D721Med (cell line): ENCODE results near the gene CNIH1.
"Not testable (repeated sequence)": the region's sequence is repeated elsewhere in the genome, so short reads cannot be mapped to it uniquely, and the experiment has no call there.

ENCODE experiments used
- DNase-seq: peaks from one replicate; pipeline ENCODE4 v3.0.0; 2011; ENCODE audit warnings: low spot score; ENCODE audit not compliant: insufficient read length
- FAIRE-seq: peaks from 2 replicates; lab custom pipeline; 2011; peaks lifted over from hg19 to GRCh38; lab: Jason Lieb, UNC
- TF ChIP-seq, protein P1 (sequence below): IDR thresholded peaks from 2 replicates; pipeline ENCODE4 v1.5.1; 2012; ENCODE audit warnings: mild to moderate bottlenecking, control low read depth; ENCODE audit not compliant: insufficient read depth; ENCODE audit errors: missing control alignments

The CNIH1 gene

DNA sequence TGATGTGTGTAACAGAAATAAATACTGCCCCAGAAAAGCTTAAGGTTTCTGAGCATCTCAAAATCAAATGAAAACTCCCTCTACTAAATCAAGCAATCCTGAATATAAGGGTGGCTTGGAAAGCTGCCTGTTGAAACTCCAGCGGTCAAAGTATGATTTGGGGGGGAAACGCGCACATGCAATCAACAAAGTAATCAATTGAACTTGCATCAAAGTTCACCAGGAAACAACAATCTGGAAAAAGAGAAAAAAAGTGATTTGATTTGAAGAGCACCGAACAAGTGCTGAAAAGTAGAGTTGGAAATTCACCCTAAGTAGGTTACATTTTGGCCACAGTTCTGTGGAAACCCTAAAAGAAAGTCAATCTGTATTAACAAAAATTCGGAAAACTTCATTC, 700 bp downstream of the CNIH1 start:
- no peak for DNase-seq
- TF ChIP-seq, protein P1, sequence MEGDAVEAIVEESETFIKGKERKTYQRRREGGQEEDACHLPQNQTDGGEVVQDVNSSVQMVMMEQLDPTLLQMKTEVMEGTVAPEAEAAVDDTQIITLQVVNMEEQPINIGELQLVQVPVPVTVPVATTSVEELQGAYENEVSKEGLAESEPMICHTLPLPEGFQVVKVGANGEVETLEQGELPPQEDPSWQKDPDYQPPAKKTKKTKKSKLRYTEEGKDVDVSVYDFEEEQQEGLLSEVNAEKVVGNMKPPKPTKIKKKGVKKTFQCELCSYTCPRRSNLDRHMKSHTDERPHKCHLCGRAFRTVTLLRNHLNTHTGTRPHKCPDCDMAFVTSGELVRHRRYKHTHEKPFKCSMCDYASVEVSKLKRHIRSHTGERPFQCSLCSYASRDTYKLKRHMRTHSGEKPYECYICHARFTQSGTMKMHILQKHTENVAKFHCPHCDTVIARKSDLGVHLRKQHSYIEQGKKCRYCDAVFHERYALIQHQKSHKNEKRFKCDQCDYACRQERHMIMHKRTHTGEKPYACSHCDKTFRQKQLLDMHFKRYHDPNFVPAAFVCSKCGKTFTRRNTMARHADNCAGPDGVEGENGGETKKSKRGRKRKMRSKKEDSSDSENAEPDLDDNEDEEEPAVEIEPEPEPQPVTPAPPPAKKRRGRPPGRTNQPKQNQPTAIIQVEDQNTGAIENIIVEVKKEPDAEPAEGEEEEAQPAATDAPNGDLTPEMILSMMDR: no peak
- no peak for FAIRE-seq

DNA sequence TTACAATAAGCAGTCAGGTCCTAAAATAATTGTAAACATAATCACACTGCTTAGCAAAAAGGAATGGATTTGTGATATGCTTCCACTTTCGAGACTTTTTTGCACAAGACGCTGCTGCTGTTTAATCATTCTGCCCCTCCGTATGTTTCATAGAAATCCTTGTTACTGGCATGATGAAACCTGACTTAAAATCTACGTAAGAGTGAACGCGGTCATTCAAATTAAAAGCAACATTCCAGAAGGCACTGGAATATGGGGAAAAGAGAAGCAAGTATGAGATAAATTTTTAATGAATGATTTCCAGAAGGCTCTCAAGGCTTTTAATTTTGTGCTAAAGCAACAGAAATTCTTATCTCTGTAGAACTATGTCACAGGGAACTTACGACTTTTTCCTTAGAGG, 1.1 kb downstream of the CNIH1 start:
- TF ChIP-seq, protein P1: no peak
- DNase-seq (no peak), FAIRE-seq (no peak)

DNA sequence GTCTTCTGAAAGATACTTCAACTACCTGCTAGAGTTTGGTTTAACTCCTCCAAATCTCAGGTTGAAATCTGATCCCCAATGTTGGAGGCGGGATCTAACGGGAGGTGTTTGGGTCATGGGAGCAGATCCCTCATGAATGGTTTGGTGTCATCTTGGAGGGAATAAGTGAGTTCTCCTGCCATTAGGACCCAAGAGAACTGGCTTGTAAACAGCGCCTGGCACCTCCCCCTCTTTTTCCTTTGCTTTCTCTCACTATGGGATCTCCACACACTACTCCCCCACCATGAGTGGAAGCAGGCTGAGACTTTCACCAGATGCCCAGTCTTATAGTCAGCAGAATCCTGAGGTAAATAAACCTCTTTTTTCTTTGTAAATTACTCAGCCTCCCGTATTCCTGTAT, 2.5 kb downstream of the CNIH1 start:
- FAIRE-seq (no peak), DNase-seq (no peak)
- TF ChIP-seq, protein P1: no peak

DNA sequence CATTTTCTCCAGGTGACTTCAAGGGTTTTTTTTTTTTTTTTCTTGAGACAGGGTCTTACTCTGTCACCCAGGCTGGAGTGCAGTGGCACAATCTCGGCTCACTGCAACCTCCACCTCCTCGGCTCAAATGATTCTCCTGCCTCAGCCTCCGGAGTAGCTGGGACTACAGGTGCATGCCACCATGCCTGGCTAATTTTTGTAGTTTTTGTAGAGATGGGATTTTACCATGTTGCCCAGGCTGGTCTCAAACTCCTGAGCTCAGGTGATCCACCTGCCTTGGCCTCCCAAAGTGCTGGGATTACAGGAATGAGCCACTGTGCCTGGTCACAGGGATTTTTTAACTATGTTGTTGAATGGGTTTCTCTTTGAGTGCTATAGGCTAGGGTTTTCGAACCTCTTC, 3.2 kb downstream of the CNIH1 start:
- not testable (repeated sequence) for FAIRE-seq

DNA sequence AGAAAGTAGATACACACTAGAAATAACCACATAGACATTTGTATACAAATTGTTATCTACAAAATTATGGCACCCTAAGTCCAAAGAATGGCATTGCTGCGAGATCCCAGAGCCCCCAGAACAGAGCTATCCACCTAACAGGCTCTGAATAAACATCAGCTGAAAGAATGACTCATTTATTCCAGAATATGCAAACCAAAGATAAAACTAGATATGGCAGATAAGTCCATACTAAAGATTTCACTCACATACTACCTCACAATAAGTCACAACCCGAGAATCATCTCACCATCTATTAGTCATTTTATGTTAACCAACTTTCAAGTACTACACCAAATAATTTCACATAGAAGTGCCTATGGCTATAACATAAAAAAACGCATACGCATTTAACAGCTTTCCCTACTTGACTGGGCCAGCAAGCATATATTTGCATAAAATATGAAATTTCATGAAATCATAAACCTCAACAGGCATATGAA, 5.6 kb downstream of the CNIH1 start:
- FAIRE-seq (peak; percentile 29), DNase-seq (no peak)
- TF ChIP-seq, protein P1: no peak

More for the DNA sequence above, 3.2 kb downstream of the CNIH1 start:
- not testable (repeated sequence) for DNase-seq

DNA sequence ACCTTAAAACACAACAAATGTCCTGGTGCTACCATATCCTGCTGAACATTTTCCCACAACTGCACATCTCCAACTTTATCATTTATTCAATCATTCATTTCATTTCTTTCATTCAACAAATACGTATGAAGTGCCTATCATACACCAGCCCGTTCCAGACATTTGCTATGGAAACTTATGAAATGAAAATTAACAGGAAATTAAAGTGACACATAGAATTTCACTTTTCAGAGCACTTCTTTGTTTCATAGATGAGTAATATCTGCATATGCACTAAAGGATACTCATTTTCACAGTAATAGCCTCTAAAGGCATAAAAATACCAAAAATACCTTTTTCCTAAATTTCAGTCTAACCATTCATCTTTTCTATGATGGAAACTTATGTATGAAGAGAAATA, 12.6 kb downstream of the CNIH1 start:
- FAIRE-seq (no peak), DNase-seq (no peak)
- TF ChIP-seq, protein P1: no peak

DNA sequence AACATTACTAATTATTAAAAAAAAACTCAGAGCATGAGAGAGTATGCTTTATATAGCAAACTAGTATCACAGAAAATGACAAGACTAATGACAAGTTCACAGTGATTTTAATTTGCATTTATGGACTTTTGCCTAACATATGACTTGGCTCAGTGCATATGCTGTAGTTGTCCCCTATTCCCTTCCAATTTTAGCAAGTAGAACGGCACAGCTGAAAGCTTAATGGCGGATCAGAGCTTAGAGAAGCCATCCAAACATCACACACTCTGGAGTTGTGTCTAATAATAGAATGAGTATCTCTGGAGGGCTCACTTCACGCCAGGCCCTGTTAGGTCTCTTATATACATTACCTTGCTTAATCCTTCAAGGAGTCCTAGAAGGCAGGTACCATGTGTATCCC, 13.3 kb downstream of the CNIH1 start:
- FAIRE-seq (no peak), DNase-seq (no peak)
- TF ChIP-seq, protein P1: no peak
